ENCODE measurements around the gene ADGRE2.

DNA sequence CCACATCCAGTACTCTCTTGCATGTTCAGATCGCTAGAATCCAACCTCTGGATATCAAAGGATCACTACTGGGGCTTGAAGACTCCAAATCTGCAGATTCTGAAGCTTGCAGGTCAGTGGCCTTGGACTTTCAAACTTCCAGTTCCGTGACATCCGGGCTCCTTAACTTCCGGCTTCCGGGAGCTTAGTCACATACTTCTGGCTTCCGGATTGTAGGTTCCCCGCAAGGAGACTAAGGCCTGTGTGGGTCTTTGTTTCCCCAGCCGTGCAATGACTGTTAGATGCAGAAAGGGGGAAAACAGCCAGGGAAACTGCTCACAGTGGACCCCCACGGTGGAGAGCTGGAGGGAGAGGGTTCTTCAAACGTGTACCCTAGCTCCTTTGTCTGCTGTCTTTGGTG is 47.2 kb downstream of the ADGRE2 start:
- TF ChIP-seq EZH2 (IDR thresholded peaks at IDR 0.05; ENCODE audit: low read depth): no peak
- TF ChIP-seq, protein P1, sequence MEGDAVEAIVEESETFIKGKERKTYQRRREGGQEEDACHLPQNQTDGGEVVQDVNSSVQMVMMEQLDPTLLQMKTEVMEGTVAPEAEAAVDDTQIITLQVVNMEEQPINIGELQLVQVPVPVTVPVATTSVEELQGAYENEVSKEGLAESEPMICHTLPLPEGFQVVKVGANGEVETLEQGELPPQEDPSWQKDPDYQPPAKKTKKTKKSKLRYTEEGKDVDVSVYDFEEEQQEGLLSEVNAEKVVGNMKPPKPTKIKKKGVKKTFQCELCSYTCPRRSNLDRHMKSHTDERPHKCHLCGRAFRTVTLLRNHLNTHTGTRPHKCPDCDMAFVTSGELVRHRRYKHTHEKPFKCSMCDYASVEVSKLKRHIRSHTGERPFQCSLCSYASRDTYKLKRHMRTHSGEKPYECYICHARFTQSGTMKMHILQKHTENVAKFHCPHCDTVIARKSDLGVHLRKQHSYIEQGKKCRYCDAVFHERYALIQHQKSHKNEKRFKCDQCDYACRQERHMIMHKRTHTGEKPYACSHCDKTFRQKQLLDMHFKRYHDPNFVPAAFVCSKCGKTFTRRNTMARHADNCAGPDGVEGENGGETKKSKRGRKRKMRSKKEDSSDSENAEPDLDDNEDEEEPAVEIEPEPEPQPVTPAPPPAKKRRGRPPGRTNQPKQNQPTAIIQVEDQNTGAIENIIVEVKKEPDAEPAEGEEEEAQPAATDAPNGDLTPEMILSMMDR (conservative IDR thresholded peaks at IDR 0.05): no peak
